ENCODE results near the gene KCNE3. TPM values are rescaled to one million over a fixed set of nuclear protein-coding genes. Genes with fewer than 3 reads are reported as not detected.

Gene KCNE3
- total and polyA plus RNA-seq, 9 of the 15 experiments (the other 6 are each of a cell fraction or from before 2014, with no cell fraction given) = 1.6 to 8.7 (median 6.2) TPM

- no peak for TF ChIP-seq DEAF1 (CRISPR knock-in tag; IDR thresholded peaks at IDR 0.05)
- no peak for TF ChIP-seq TEAD4 (IDR thresholded peaks at IDR 0.05; ENCODE audit: low read length)
- TF ChIP-seq TEAD4 (CRISPR knock-in tag; IDR thresholded peaks at IDR 0.05; ENCODE audit: borderline replicate concordance) = no peak
- no peak for TF ChIP-seq ELF1 (tag; IDR thresholded peaks at IDR 0.05)
- no peak for TF ChIP-seq NR2F6 (CRISPR knock-in tag; IDR thresholded peaks at IDR 0.05)
- no peak for TF ChIP-seq MCM7 (IDR thresholded peaks at IDR 0.05)
- no peak for TF ChIP-seq STAT5B (CRISPR knock-in tag; IDR thresholded peaks at IDR 0.05)
- no peak for TF ChIP-seq SIX5 (IDR thresholded peaks at IDR 0.05; ENCODE audit: borderline replicate concordance in 1 of 2, insufficient read depth in 1 of 2, low read depth in 1 of 2, low read length in 2 of 2)
- TF ChIP-seq RBM14 (IDR thresholded peaks at IDR 0.05; ENCODE audit: borderline replicate concordance, insufficient read depth, low read depth, low read length) = no peak
- no peak for TF ChIP-seq CCNT2 (IDR thresholded peaks at IDR 0.05; ENCODE audit: borderline replicate concordance, extremely low read depth, insufficient read length, low read depth, low read length)
- TF ChIP-seq ZNF263 (CRISPR knock-in tag; IDR thresholded peaks at IDR 0.05; ENCODE audit: borderline replicate concordance) = peak; percentile 93
- peak; percentile 37; the same call in 1 of the 2 replicates for TF ChIP-seq RNF2 (IDR thresholded peaks at IDR 0.05)
- TF ChIP-seq NR4A1 (CRISPR knock-in tag; IDR thresholded peaks at IDR 0.05) = no peak
- TF ChIP-seq NR4A1 (tag; IDR thresholded peaks at IDR 0.05) = no peak
- no peak for TF ChIP-seq RERE (CRISPR knock-in tag; IDR thresholded peaks at IDR 0.05; ENCODE audit: borderline replicate concordance)
- TF ChIP-seq ZNF347 (CRISPR knock-in tag; IDR thresholded peaks at IDR 0.05; ENCODE audit: low read depth) = no peak
- TF ChIP-seq ZNF583 (CRISPR knock-in tag; IDR thresholded peaks at IDR 0.05) = no peak
- TF ChIP-seq ETV6 (IDR thresholded peaks at IDR 0.05; ENCODE audit: borderline replicate concordance in 1 of 2, low read depth in 2 of 2, low read length in 1 of 2) = no peak
- no peak for TF ChIP-seq ETV6 (CRISPR knock-in tag; IDR thresholded peaks at IDR 0.05; ENCODE audit: borderline replicate concordance)
Measured at GRCh38 chr11:74466916-74467885, at the start of gene KCNE3 (continued).
